NT2/D1 (cell line): ENCODE measurements around the gene SUSD1.

ENCODE experiments used
- DNase-seq: peaks from one replicate; pipeline ENCODE4 v3.0.0-alpha.2; 2011; ENCODE audit warnings: low read depth, low spot score
- H3K27me3 ChIP-seq: 2 replicates; pipeline ENCODE4 v1.6.0; 2011; ENCODE audit warnings: mild to moderate bottlenecking; ENCODE audit not compliant: insufficient read length, insufficient read depth
- H3K36me3 ChIP-seq: 2 replicates; pipeline ENCODE4 v1.6.1; 2011; ENCODE audit warnings: mild to moderate bottlenecking, low read length, mixed read lengths; ENCODE audit not compliant: insufficient read depth, insufficient read length
- H3K4me1 ChIP-seq: 2 replicates; pipeline ENCODE4 v1.5.1; 2011; ENCODE audit not compliant: insufficient read depth, insufficient read length
- H3K4me3 ChIP-seq: 2 replicates; pipeline ENCODE4 v1.5.1; 2011; ENCODE audit warnings: low read depth; ENCODE audit not compliant: insufficient read length
- H3K9ac ChIP-seq: 2 replicates; pipeline ENCODE4 v1.6.0; 2011; ENCODE audit warnings: low read depth; ENCODE audit not compliant: insufficient read length
- H3K9me3 ChIP-seq: 2 replicates; pipeline ENCODE4 v1.5.1; 2011; ENCODE audit warnings: mild to moderate bottlenecking, low read length; ENCODE audit not compliant: insufficient read depth
- SUZ12 ChIP-seq: IDR thresholded peaks from 2 replicates; pipeline ENCODE4 v1.6.1; 2011; ENCODE audit not compliant: insufficient read length, insufficient read depth; ENCODE audit errors: extremely low read depth
- YY1 ChIP-seq: IDR thresholded peaks from 2 replicates; pipeline ENCODE4 v1.6.1; 2011; ENCODE audit not compliant: insufficient read length, insufficient read depth
- ZNF274 ChIP-seq: IDR thresholded peaks from 2 replicates; pipeline ENCODE4 v1.6.1; 2011; ENCODE audit warnings: mild to moderate bottlenecking, low read depth, low read length

SUSD1 gene

DNA sequence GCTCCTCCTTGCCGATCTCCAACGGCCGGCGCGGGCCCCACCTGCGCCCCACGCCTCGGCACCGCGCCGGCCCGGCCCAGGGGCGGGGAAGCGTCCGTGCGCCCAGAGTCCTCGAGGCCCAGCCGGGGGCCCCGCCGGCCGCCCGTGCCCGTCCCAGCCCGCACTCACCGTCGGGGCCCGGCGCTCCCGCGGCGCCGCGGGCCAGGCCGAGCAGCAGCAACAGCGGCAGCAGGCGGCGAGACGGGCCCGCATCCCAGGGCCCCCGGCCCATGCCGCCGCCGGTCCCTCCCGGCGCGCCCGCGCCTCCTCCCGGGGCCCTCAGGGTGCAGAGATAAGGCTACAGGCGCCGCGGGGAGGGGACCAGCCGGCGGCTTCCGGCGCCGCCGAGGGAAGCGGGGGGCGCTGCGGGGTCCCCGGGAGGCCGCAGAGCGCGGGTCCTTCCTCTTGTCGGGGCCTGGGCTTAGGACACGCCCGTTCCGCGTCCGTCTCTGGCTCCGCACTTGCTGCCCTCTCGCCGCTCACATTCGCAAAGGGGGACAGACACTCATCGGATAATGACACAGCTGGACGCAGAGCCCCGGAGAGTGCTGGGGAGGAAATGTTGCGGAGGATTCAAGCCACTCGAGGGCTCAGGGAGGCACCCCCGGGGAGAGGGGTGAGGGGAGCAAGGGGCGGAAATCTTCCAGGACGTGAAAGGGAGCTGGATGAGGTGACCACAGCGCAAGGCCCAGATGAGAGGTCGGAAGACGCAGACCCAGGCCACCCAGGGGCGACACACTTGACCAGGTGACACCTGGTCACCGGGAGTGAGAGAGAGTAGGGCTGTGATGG, at the start of gene SUSD1:
Gene SUSD1 (minus strand): TSS at position 333 of the 831 bp plus-strand sequence. CDS start 62 bp downstream, at position 271.
- H3K9me3 ChIP-seq, result no peaks in the 10 kb centered on the region
- H3K4me3 ChIP-seq, result peak within 1 kb of the TSS; percentile 55
- no peak for TF ChIP-seq ZNF274
- no peak for TF ChIP-seq SUZ12
- TF ChIP-seq YY1, result no peak
- H3K4me1 ChIP-seq, result no peaks in the 10 kb centered on the region
- H3K27me3 ChIP-seq, result peaks cover 37% of the 10 kb centered on the region
- peak within 1 kb of the TSS; percentile 74 for H3K9ac ChIP-seq
- no peak for DNase-seq
- H3K36me3 ChIP-seq, result peaks cover 9% of the 10 kb centered on the region

DNA sequence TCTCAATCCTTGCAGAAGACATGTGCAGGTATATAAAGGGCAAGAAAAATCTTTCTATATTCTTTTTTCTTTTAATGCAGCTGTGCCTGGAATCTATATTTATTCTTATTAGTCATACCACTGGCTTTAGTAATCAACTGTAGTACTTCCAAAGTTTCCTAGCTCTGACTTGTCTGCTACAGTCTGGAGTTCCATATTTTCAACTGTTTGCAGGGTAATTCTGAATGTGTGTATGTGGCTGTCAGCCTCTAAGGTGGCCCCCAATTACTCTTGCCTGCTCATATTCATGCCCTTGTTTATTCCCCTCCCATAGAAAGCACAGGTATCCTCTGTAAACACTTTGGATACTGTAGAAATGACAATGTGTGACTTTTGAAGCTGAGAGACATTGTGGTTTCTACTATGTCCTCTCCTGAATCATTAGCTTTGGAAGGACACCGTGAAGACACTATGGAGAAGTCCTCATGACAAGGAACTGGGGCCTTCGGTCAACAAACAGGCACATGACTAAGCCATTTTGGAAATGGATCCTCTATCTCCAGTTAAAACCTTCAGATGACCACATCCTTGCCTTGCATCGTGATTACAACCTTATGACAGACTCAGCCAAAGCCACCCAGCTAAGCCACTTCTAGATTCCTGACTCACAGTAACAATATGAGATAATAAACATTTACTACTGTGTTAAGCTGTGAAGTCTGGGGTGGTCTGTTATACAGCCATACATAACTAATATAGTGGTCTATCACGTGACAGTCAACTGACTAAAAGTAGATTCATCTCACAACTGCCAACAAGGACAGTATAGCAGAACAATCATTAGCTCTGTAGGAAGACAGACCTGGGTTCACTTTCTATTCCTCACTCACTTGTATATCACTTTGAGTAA, 49.5 kb upstream of the SUSD1 start:
- TF ChIP-seq ZNF274, result no peak
- no peak for TF ChIP-seq SUZ12
- TF ChIP-seq YY1, result no peak
- Histone ChIP-seq H3K9ac (no peak overlapping the region), H3K9me3 (no peaks in the 10 kb centered on the region), H3K4me3 (no peak overlapping the region), H3K27me3 (no peaks in the 10 kb centered on the region), H3K36me3 (peaks cover 68% of the 10 kb centered on the region), H3K4me1 (no peaks in the 10 kb centered on the region)
- DNase-seq, result no peak

- H3K9ac ChIP-seq, result no peak overlapping the region
- no peaks in the 10 kb centered on the region for H3K4me1 ChIP-seq
- no peak for DNase-seq
Measured at GRCh38 chr9:112218908-112219307, 43.8 kb upstream of the SUSD1 start.

GRCh38 chr9:112212926-112213325, 37.8 kb upstream of the SUSD1 start:
- TF ChIP-seq YY1 (no peak), SUZ12 (no peak), ZNF274 (no peak)
- no peaks in the 10 kb centered on the region for H3K27me3 ChIP-seq
- no peak for DNase-seq
- H3K4me3 ChIP-seq, result no peak overlapping the region
- H3K9ac ChIP-seq, result no peak overlapping the region
- H3K4me1 ChIP-seq, result no peaks in the 10 kb centered on the region
- peaks cover 5% of the 10 kb centered on the region for H3K9me3 ChIP-seq
- H3K36me3 ChIP-seq, result peaks cover 32% of the 10 kb centered on the region

More at GRCh38 chr9:112218908-112219307, 43.8 kb upstream of the SUSD1 start:
- H3K36me3 ChIP-seq, result peaks cover 40% of the 10 kb centered on the region
- no peaks in the 10 kb centered on the region for H3K27me3 ChIP-seq
- TF ChIP-seq SUZ12 (no peak), ZNF274 (no peak), YY1 (no peak)
- H3K4me3 ChIP-seq, result no peak overlapping the region
- no peaks in the 10 kb centered on the region for H3K9me3 ChIP-seq

DNA sequence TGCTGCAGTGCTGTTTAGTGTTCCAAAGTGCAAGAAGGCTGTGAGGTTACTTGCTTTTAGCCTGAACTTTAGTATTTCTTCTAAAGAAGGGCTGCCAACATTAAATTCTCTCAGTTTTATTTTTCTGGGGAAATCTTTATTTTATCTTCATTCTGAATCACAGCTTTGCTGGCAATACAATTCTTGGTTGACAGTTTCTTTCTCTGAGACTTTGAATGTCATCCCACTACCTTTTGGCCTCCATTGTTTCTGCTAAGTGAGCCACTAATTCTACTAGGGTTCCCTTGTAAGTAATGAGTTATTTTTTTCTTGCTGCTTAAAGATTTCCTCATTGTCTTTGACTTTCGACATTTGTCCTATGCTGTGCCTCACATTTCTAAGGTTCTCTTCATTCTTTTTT, 32.4 kb upstream of the SUSD1 start:
- Histone ChIP-seq H3K27me3 (no peaks in the 10 kb centered on the region), H3K9me3 (peaks cover 15% of the 10 kb centered on the region), H3K36me3 (peaks cover 23% of the 10 kb centered on the region), H3K4me3 (no peak overlapping the region), H3K9ac (no peak overlapping the region), H3K4me1 (no peaks in the 10 kb centered on the region)
- DNase-seq, result no peak
- TF ChIP-seq YY1 (no peak), ZNF274 (no peak), SUZ12 (no peak)

GRCh38 chr9:112203536-112203935, 28.4 kb upstream of the SUSD1 start:
- H3K27me3 ChIP-seq, result no peaks in the 10 kb centered on the region
- H3K9me3 ChIP-seq, result peaks cover 15% of the 10 kb centered on the region
- DNase-seq, result no peak
- no peak overlapping the region for H3K9ac ChIP-seq
- peaks cover 7% of the 10 kb centered on the region for H3K36me3 ChIP-seq
- no peak for TF ChIP-seq ZNF274
- TF ChIP-seq YY1, result no peak
- no peak for TF ChIP-seq SUZ12
- no peak overlapping the region for H3K4me3 ChIP-seq
- no peaks in the 10 kb centered on the region for H3K4me1 ChIP-seq

DNA sequence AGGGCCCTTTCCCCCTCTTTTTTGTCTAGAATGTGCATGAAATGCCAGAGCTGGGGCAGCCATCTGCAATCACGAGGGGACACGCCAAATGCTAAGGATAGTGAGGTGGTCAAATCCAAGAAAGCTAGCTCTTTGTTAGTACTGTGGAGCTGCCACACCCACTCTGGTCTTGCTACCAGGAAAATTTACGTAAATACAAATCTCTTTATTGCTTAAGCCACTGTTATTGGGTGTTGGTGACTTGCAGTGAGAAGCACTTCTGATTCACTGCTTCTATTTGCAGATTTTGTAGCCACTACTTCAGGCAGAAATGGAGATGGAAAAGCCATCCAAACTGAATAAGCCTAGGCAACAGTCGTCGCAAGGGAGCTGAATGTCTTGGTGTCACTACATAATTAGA, 25.6 kb upstream of the SUSD1 start:
- DNase-seq, result no peak
- Histone ChIP-seq H3K4me3 (no peak overlapping the region), H3K9ac (no peak overlapping the region), H3K27me3 (no peaks in the 10 kb centered on the region), H3K36me3 (no peaks in the 10 kb centered on the region), H3K9me3 (no peaks in the 10 kb centered on the region), H3K4me1 (no peaks in the 10 kb centered on the region)
- TF ChIP-seq SUZ12, result no peak
- no peak for TF ChIP-seq YY1
- TF ChIP-seq ZNF274, result no peak
